ENCODE measurements around the gene HS6ST3.
"Not testable (repeated sequence)": the region's sequence is repeated elsewhere in the genome, so short reads cannot be mapped to it uniquely, and the experiment has no call there.

HS6ST3 gene

DNA sequence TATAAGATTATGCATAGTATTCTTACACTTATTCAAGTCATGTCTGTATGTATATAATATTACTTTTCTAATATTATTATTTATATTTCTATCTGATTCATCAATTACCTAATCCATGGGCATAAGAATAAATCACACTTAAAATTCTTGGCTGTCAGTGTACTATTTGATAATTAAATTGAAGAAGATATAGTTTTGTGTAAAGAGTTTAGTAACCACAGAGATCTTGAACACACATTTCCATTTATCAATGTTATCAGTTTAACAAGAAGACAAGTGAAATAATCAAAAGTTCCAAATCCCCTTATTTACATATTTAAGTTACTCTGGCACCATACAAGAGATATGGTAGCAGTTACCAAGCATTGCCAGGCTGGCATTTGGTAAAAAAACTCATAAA, 659.9 kb downstream of the HS6ST3 start:
- DNase-seq: no peak

DNA sequence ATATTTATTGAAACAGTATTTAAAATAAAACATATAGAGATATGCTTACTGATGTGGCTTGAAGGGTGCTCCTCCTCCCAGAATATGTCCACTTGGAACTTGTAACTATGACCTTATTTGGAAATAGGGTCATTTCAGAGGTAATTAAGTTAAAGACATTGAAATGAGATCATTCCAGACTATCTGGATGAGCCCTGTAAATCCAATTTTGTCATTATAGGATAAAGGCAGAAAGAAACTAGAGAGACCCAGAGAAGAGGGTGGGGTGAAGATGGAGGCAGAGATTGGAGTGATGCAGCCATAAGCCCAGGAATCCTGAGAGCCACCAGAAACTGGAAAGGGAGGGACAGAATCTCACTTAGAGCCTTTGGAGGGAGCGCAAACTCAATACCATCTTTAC, 661.2 kb downstream of the HS6ST3 start:
- DNase-seq: no peak

DNA sequence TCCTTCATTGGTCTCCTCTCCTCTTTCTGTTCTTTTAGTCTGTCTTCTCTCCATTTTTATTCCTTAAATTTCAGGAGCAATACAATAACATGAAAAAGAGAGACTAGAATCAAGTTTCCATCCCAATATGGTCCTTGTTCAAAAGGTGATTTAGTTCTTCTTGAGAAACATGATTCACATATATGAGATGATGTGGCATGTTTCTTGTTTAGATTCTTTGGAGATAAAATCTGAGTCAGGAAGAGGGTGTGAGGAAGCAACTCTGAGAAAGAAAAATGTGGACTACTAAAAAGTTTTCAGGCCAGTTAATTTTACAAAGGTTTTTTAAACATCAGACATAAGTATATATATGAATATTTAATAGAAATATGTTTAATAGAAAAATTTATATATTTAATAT, 673.0 kb downstream of the HS6ST3 start:
- no peak for DNase-seq

DNA sequence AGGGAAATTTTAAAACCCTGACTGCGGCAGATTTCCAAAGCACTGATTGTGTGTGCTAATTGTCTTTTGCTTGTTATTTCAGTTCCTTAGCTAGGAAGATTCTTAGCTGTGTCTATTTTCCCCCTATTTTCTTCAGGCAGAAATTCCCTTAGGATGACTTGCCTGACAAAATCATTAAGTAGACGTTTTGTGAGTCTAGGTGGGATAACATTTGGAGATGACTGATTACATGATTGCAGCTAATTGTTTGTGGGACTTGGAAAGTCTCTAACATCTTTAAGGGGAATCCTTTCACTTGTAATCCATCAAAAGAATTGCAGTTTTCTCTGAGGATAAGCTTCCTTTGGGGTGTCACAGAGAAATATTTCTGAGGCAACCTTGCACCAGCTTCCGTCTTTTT, 676.4 kb downstream of the HS6ST3 start:
- DNase-seq: no peak

DNA sequence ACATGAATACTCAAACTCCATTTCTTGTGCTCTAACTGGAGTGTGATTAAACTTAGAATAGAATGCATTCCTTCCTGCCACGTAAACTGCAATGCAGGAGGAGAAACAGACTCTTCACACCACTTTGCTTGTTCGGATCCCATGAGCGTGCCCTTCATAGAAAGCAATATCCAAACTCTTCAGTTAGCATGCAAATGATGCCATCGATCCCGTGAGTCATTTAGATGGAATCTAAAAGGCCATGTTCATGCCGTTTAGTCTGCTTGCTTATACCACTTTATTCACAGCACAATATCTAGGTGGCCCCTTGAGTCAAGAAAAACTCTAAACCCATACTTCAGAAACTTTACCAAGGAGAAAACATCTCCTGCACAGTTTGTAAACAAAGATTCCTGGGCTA, 678.6 kb downstream of the HS6ST3 start:
- DNase-seq: no peak

DNA sequence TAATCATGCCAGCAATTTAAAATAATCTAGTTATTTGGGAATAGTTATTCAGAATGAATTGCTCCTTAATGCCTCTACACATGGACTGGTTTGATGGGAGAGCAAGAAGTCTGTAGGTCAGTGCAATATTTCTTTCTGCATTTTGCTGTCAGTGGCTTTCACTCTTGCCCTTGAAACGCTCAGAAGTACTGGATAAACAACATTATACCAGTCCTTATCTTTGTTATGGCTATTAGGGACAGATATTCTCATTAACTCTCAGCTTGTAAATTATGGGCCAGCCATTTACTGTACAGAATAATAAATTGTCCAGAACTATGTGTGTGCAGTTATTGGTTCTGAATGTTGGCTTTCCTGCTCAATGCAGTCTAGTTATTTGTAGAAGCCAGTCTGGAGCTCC, 680.0 kb downstream of the HS6ST3 start:
- DNase-seq: no peak

DNA sequence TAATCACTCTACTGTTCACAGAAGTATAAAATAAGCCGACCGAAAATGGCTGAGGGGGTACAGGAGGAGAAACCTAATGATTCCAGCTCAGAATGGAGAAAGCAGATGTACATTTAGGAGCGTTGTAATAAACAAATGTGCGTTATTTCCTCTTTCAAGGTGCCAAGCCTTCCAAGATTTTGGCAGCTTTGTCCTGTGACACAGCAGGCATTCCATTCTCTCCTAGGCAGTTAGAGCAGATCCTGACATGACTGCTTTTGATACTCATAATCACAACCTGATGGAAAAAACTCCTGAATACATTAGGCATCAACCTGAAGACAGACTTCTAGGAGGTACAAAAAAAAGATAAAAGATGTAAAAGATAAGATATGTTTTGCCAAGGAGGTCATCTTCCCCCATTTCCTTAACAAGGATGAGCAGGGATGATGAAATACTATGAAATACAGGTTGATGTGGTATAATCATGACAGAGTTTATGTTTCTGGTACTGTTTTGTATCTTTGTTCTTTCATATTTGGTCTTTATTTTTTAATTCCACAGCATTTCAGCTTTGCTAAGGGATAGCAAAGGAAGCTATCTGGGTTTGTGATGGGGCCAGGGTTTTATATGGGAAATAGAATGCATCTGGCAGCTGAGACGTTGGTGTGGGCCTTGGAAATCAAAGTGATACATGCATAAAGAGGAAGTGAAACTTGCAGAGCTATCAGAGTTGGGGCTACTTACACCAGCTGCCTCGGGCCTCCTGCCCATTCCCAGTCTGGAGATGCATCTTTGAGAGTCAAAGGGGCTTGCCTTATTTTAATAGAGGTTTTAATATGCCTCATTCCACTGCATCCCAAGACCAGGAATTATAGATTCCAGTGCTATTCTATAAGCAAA, 681.8 kb downstream of the HS6ST3 start:
- no peak for DNase-seq

DNA sequence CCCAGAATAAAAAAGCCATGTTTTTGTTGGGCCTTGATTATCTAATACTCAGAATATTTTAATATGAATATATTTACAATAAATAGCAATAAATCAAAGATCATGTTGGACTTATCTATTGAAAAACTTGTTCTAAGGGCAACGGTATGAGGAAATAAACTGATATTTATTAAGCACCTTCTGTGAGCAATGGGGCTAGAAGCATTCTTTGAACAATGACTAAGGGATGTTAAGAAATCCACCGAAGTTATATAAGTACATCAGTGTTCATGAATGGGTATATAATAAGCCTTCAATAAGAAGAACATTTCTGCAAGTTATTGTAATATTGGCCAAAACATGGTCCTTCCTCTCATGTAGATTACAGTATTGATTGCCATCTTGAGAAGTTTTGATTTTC, 682.5 kb downstream of the HS6ST3 start:
- DNase-seq: no peak

DNA sequence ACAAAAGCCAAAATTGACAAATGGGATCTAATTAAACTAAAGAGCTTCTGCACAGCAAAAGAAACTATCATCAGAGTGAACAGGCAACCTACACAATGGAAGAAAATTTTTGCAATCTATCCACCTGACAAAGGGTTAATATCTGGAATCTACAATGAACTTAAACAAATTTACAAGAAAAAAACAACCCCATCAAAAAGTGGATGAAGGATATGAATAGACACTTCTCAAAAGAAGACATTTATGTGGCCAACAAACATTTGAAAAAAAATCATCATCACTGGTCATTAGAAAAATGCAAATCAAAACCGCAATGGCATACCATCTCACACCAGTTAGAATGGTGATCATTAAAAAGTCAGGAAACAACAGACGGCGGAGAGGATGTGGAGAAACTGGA, 688.4 kb downstream of the HS6ST3 start:
- not testable (repeated sequence) for DNase-seq

DNA sequence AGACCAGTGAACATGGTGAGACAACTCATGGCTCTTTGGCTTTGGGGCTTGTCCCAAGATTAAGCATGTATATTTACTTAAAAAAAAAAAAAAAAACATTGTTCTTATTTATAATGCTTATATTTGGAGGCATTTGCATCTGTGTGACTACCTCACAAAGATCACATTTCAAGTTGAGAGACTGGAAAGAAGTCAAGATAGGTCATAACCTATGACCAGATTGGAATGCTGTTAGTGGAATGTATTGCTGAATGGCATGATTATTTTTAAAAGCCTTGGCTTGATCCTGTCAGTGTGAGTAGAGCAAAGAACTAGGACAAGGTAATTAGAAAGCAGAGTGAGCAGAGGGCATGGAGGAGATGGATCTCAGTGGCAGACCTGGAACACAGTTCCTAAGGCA, 689.8 kb downstream of the HS6ST3 start:
- DNase-seq: no peak

DNA sequence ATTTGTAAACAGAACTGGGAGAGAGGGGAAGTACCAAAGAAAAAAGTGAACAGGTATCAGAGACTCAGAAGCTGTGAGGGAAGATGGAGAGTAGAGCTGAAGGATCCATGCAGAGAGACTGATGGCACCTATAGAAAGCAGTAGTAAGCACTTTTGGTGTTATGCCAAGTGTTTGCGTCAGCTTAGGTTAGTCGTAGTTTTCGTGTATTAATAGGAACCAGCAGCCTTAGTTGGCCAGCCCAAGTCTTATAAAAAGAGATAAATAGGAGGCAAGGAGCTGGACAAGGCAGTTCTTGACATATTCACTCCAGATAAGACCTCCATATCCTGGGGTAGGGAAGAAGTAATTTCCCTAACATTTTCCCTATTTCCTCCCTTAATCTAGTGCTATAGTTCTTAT, 690.2 kb downstream of the HS6ST3 start:
- no peak for DNase-seq

DNA sequence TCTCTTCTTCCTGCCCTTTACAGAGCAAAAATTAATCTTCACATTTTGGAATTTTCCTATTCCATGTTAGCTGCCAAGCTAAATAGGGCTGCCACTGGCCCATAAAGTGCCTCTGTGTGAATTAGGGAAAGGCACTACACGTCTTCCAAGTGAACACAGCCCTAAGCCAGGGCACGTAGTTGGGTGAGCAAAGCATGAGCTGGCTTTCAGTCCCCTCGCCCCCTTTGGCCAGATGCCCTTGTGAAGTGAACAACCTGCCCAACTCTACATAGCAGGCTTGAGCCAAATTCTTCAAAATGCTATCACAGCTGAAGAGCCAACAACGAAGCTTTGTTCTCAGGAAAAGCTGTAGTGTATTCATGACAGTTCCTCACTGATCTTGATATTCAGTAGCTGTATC, 691.2 kb downstream of the HS6ST3 start:
- no peak for DNase-seq

DNA sequence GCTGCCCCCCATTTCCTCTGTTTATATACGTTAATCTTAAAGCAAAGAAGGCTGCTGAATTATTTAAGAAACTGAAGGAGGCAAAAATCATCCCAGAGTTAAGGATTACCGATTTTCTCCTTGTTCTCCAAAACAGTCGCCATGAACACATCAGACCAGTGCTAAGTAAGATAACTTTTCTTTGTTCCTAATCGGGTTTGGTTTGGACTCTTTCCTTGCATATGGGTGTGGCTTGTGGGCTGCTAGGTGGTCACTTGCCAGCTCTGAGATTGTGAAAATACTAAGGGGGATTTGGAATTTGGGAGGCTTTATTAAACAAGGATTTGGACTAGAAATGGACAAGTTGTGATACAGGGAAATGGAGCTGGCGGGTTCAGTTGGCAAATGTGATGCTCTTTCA, 692.3 kb downstream of the HS6ST3 start:
- DNase-seq: no peak

DNA sequence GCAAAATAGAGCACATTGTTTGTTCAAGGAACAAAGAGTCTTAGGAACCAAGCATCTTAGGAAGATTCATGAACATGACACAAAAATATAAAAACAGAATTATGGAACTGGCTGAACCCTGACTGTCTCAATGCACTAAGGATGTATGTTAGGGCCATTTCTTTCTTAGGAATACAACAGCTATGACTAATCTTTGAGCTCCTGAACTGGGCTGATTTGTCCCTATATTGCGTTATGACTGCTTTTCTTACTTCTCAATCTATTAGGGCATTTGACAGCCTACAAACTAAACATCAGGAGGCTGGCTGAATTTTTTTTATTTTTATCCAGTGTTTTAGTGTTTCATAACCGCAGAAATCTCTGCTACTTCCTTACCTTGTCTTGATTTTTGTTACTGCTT, 693.1 kb downstream of the HS6ST3 start:
- no peak for DNase-seq

DNA sequence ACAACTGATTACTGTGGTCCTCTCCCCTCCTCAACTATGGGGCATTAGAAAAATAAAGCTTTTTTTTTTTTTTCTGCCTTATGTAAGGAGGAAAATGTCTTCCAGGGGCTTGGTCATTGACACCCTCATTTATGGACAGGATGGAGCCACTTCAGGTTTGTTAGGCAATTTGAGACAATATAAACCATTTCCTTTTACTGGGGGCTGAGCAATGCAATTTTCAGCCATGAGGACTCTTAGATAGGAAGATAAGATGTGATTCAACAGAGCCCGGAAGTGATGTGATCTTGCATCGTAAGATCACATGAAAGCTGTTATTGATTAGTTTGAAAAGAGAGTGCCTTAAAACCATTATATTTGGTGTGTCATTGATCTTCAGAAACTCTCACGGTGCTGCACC, 693.6 kb downstream of the HS6ST3 start:
- no peak for DNase-seq

DNA sequence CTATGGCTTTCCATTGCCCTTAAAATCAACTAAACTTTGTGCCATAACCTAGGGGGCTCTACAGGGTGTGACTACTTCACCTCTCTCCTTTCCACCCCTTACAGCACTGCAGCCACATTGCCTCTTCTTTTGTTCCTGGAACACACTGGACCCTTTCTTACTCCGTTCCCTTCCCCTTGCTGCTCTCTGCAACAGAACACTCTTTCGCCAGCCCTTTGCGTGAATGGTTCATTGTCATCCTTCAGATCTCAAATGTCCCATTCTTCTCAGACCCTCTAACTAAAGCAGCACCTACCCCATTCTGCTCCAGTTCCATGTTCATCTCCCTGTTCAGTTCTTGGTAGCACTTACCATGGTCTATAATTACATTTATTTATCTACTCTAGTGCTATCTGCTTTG, 696.1 kb downstream of the HS6ST3 start:
- DNase-seq: no peak

DNA sequence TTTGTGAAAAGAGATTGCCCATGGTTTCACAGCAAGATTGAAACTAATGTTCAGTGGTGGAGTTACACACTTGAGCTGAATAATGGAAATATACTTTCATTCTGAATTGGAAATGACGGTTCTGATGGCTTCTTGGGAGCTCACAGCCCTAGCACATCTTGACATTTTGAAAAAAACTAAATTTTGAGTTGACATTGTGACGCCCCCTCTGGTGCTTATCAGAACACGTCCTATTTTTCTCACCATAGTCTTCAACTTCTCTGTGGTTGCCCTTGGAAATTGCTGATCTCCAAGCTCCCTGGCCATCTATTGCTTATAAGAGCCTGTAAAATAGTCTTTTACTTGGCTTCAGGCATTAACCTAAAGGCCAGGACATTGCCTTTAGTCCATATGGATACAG, 702.3 kb downstream of the HS6ST3 start:
- DNase-seq: no peak

DNA sequence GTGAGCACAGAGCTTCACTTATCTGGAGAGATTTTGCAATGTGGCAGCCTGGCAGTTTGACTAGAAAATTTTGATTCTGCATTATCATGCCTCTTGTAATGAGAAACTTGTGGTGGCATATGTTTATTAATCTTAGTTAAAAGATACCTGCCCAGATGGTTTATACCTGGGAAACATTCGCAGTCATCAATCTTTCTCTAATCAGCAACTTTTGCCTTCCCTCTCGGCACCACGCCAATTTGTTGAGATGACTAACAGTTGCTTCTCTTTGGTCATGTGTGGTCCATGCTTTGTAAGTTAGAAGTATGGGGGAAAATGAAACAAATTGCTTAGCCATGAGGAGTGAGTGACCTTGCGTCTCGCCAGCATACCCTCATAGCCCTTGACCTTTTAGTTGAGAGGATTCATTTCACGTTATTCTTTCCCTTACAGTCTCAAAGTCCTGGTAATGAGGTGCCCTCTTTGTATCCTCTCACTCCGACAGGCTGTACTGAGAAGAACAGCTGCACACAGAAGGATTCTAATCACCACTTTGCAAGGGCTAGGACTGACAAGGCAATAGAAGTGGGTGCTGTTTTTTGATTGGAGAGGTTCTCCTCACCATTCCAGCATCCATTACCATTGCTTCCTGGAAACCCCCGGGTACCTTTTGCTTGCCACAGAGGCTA, 703.0 kb downstream of the HS6ST3 start:
- no peak for DNase-seq

DNA sequence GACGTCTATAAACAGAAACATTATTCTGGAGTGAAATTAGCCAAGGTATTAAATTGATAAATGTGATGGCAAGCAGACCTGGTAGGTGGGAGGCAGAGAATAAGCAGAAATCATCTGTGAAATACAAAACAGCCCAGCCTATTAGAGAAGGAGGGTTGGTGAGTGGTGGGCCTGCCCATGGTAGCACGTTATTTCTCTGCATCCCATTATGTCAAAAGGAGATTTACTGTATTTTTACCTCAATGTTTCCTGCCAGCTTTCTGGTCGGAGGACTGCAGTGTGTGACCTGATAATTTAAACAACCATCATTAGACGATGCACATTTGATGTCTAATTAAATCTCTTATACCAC, 703.5 kb downstream of the HS6ST3 start:
- no peak for DNase-seq

DNA sequence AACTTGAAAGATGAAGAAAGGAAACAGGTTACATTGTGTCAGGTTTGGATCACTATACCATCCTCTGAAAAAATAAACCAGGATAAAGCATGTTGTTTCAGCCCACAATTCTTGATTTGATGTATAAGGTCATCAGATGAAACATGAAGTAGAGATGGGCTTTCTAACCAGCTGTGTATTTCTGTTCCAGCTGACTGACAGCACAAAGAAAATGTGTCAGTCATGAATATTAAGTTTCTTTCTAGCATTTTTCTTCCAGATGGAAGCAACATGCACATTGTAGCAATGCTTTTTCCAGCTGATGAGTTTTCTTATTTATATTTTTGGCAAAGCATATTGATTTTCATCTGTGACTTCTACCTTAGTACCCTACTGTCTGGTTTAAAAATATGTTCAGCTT, 704.8 kb downstream of the HS6ST3 start:
- DNase-seq: no peak

DNA sequence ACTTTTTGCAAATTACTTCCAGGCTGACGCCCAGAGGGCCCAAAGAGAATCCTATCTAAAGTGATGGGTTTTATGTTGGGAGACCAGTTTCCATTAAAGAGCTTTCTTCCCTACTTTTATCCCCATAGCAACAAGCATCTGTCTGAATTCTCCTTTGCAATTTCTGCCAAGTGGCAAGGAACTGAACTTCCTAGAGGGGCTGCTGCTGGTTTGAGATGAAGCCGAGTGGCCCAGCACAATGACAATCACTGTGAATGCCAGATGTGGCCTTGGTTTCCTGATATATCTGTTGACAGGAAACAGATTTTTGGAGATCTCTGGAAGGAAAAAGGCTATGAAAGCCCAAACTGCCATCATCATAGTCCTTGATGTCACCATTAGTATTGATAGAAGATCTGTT, 705.8 kb downstream of the HS6ST3 start:
- no peak for DNase-seq

DNA sequence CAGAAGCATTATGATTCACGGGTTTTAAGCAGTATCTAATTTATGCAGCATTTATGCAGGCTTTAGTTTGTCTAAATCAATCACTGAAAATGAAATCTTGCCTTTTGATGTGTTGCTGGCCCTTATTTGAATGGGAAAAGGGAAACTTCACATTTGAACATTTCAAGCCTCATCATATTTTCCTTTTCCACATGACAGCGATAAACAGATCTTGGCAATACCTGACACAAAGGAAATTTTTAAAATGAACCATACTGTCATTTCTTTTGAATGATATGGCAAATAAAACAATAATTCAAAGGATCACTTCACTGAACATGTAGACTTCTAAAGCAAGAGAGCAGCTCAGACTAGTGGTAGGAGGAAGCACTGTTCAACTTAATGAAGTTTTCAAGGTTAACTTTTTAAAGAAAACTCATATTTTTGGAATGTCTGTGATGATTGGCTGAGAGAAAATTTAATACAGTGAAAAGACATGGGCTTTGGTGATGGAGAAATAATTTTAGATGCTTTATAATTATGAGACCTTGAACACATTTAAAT, 706.3 kb downstream of the HS6ST3 start:
- no peak for DNase-seq

DNA sequence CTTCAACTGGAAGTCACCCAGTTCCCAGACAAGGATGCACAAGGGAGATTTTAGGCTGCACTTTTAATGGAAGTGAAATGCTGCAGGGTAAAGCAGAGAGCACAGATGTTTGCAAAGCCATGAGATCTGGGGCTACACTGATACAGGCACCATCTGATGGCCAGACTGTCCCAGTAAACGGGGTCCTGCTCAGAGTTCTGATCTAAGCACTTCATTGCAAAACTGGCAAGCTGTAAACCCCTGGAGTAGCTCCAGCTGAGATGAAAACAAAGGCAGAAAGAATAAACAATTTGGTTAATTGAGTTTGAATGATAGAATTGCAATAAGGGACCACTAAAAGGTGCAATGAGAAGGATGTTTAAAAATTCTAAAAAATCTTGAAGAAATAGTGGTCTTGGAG, 707.2 kb downstream of the HS6ST3 start:
- DNase-seq: no peak

DNA sequence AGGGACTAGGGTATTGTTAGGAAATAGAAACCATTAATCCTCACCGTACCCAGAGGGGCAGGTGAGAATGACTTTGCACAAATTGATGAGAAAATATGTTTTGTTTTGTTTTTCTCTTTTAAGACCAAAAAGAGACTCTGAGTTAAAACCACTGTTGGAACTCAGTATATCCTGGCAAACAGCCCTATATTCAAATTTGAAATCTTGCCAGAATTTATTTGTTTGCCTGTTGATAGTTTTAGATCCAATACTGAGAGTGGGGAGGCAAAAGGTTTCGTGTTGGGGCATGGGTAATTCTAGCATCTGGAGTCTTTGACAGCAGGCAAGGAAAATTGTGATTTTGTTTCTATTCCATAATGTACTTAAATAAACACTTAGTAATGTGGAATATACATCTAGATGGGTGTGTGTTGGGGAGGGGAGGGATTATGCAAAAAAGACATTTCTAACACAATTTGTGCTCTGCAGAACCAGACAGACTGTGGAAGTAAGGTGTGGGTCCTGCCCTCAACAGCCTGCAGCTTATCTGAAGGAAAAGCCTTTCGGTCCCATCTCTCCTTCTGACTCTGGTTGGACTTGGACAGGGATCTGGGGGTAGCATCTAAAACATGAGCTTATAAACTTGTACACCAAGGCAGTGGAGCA, 713.7 kb downstream of the HS6ST3 start:
- no peak for DNase-seq

All from T-helper 2 cell (primary cell).